Suprapubic skin (tissue), 3 donors: Measurements from ENCODE around the gene PRKAR2B.

Source experiments
- CTCF ChIP-seq, 2 donors: fragments of 200-600 bp in 1 of 2; fragments of 450-650 bp in 1 of 2; sonication (generic) in 1 of 2; IDR thresholded peaks; one replicate each; pipeline ENCODE4 v1.5.1; 2016 to 2019; ENCODE audit warnings: antibody characterized with exemption in 2 of 2, mild to moderate bottlenecking in 1 of 2, moderate library complexity in 1 of 2
- POLR2A ChIP-seq, 2 donors: fragments of 450-650 bp; IDR thresholded peaks; one replicate each; pipeline ENCODE4 v1.6.1; 2017; ENCODE audit warnings: antibody characterized with exemption in 2 of 2, mild to moderate bottlenecking in 2 of 2, moderate library complexity in 2 of 2

DNA sequence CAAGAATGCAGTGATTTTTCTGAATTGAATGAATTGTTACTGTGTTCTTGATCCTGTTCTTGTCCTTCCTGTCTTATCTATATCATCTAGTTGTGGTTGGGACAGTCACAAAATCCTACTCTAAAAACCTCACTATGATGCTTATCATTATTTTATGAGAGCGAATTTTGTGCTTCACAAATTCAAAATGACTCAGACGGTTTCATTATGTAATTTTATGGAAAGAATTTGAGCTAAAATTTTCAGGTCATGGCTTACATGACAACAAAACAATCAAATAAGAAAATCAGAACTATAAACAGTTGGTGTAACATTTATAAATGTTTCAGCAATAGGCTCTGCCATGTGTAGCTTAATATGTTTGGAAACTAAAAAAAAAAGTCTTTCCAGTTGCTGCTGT is 6.9 kb downstream of the PRKAR2B start:
- TF ChIP-seq CTCF (IDR thresholded peaks at IDR 0.05) (no peak), POLR2A (IDR thresholded peaks at IDR 0.05) (no peak)
